GM12878 (cell line): ENCODE results near the gene TCF7L2. TPM values are rescaled to one million over a fixed set of nuclear protein-coding genes. Genes with fewer than 3 reads are reported as not detected.

ENCODE experiments used
- ATAC-seq: fragments of 200-7000 bp; cut with Tn5 transposase; 3 replicates; pipeline ENCODE4 v1.9.1; 2020; ENCODE audit warnings: mild to moderate bottlenecking, moderate library complexity
- BruUV-seq: library from RNA; stranded (reverse); fragments of 400-500 nt; replicated peaks from 2 replicates; lab custom pipeline; 2021; lab: Mats Ljungman, UMichigan
- CTCF ChIA-PET: fragments of 300-600 bp; sonication (Branson Sonifier 250); formaldehyde crosslinking; extraction: SDS; loops from one replicate; lab custom pipeline; 2021; ENCODE audit warnings: inconsistent platforms; lab: Yijun Ruan, JAX
- POLR2A ChIA-PET: fragments of 350-600 bp; formaldehyde crosslinking; extraction: SDS; loops from one replicate; lab custom pipeline; 2021; ENCODE audit warnings: inconsistent platforms; lab: Charles Lee
- RAD21 ChIA-PET: fragments of 300-600 bp; sonication (Branson Sonifier 250); formaldehyde crosslinking; loops from one replicate; lab custom pipeline; 2023; ENCODE audit warnings: antibody characterized with exemption; ENCODE audit not compliant: unreplicated experiment; lab: Charles Lee
- SMC1A ChIA-PET: fragments of 300-600 bp; sonication (Branson Sonifier 250); formaldehyde crosslinking; loops from one replicate; lab custom pipeline; 2023; ENCODE audit not compliant: unreplicated experiment, uncharacterized antibody; lab: Charles Lee
- DNase-seq: peaks from one replicate; pipeline ENCODE4 v3.0.0-alpha.2; 2011; ENCODE audit warnings: low read depth, low spot score
- FAIRE-seq: peaks from 3 replicates; lab custom pipeline; 2011; peaks lifted over from hg19 to GRCh38; lab: Jason Lieb, UNC
- H2AFZ ChIP-seq: 2 replicates; pipeline ENCODE4 v1.6.0; 2011; ENCODE audit warnings: low read depth, low read length, control low read depth; ENCODE audit not compliant: control insufficient read depth
- H3K27ac ChIP-seq: 2 replicates; pipeline ENCODE4 v1.5.1; 2011; ENCODE audit warnings: control low read depth; ENCODE audit not compliant: control insufficient read depth, insufficient read depth
- H3K27me3 ChIP-seq, 2 experiments: replicated peaks in 1 of 2; 2 replicates each; pipeline versions ENCODE4 v1.6.0 to v1.6.1; 2011; ENCODE audit warnings: low read length in 1 of 2; ENCODE audit not compliant: control insufficient read depth in 2 of 2, insufficient read depth in 2 of 2
- H3K36me3 ChIP-seq, 2 experiments: 2 replicates each; pipeline ENCODE4 v1.5.1; 2011; ENCODE audit warnings: low read length in 1 of 2; ENCODE audit not compliant: control insufficient read depth in 2 of 2, insufficient read depth in 2 of 2
- H3K4me1 ChIP-seq: 2 replicates; pipeline ENCODE4 v1.6.1; 2011; ENCODE audit warnings: mild to moderate bottlenecking, low read length, moderate library complexity, mixed read lengths; ENCODE audit not compliant: control insufficient read depth, insufficient read depth
- H3K4me2 ChIP-seq: 2 replicates; pipeline ENCODE4 v1.6.0; 2011; ENCODE audit warnings: control low read depth; ENCODE audit not compliant: control insufficient read depth, insufficient read depth
- H3K4me3 ChIP-seq: fragments of 200-600 bp; sonication (generic); 2 replicates; pipeline ENCODE4 v1.5.1; 2016
- H3K79me2 ChIP-seq: 2 replicates; pipeline ENCODE4 v1.6.0; 2011; ENCODE audit warnings: low read length; ENCODE audit not compliant: control insufficient read depth, insufficient read depth
- H3K9ac ChIP-seq: 2 replicates; pipeline ENCODE4 v1.8.0; 2011; ENCODE audit warnings: low read length, control low read depth, mixed read lengths; ENCODE audit not compliant: control insufficient read depth, insufficient read depth
- H3K9me3 ChIP-seq: replicated peaks from 3 replicates; pipeline ENCODE4 v1.5.1; 2011; ENCODE audit warnings: mild to moderate bottlenecking, low read length; ENCODE audit not compliant: control insufficient read depth, insufficient read depth
- H4K20me1 ChIP-seq: 2 replicates; pipeline ENCODE4 v1.6.0; 2011; ENCODE audit not compliant: control insufficient read depth, insufficient read depth
- LARP7 ChIP-seq: fragments of 450-650 bp; IDR thresholded peaks from 2 replicates; pipeline ENCODE4 v1.6.1; 2017; ENCODE audit warnings: mild to moderate bottlenecking
- MXI1 ChIP-seq: fragments of 150-350 bp; IDR thresholded peaks from 2 replicates; pipeline ENCODE4 v1.6.1; 2011; ENCODE audit warnings: low read depth, mild to moderate bottlenecking, inconsistent platforms, low read length, improper control_type of control experiment
- RCOR1 ChIP-seq: conservative IDR thresholded peaks from 2 replicates; pipeline ENCODE4 v1.6.1; 2012; ENCODE audit warnings: low read depth, low read length, improper control_type of control experiment
- SP1 ChIP-seq: IDR thresholded peaks from one replicate; pipeline ENCODE4 v1.6.1; 2011; ENCODE audit warnings: low read depth, low read length
- ZNF687 ChIP-seq: fragments of 450-650 bp; IDR thresholded peaks from 2 replicates; pipeline ENCODE4 v1.6.1; 2017; ENCODE audit warnings: mild to moderate bottlenecking, moderate library complexity
- ZSCAN29 ChIP-seq: fragments of 450-650 bp; IDR thresholded peaks from 2 replicates; pipeline ENCODE4 v1.6.1; 2017; ENCODE audit warnings: mild to moderate bottlenecking, moderate library complexity
- WGBS: methylation state at CpG from one replicate; pipeline ENCODE4 v1.1.6; 2016; ENCODE audit warnings: low lambda C conversion rate; ENCODE audit not compliant: insufficient replicate concordance, insufficient coverage; ENCODE audit errors: missing lambda C conversion rate; 5-methylcytosine and 5-hydroxymethylcytosine counted together
- in situ Hi-C: fragments of 300-500 bp; cut with MboI; formaldehyde crosslinking; loops from 9 replicates; pipeline ENCODE4 v1.14.3; 2018; ENCODE audit warnings: mixed read lengths
- intact Hi-C: fragments of 100-400 bp; cut with micrococcal nuclease; formaldehyde crosslinking; loops from one replicate; pipeline ENCODE4 v1.14.2; 2022; ENCODE audit not compliant: unreplicated experiment
- polyA plus RNA-seq, 11 experiments: library from polyadenylated mRNA; depleted of rRNA in 4 of 11; unstranded in 6 of 11; stranded (reverse) in 5 of 11; fragments of >200 nt; fragmentation: Nextera tagmentation in 4 of 11; fragmentation: Illumina TruSeq in 1 of 11; extraction: Ambion mirVana in 4 of 11; extraction: Trizol in 1 of 11; gene quantifications; 1 replicate in 1 of 11; 2 replicates in 10 of 11; pipeline versions ENCODE4 v1.2.1 to v1.2.3, GENCODE V29; 2011 to 2016; ENCODE audit warnings: inconsistent platforms in 2 of 11, missing spikeins in 2 of 11, low read depth in 1 of 11
- total RNA-seq, 4 experiments: library from RNA; depleted of rRNA in 3 of 4; stranded (reverse); fragments of >200 nt in 3 of 4; fragmentation: Illumina TruSeq in 1 of 4; extraction: Trizol in 1 of 4; gene quantifications; 2 replicates each; pipeline versions ENCODE4 v1.2.1 to v1.2.3, GENCODE V29; 2013 to 2021

TCF7L2 gene
- total and polyA plus RNA-seq, 10 of the 15 experiments (the other 5 are each of a cell fraction or from before 2014, with no cell fraction given): 0.02 to 1.1 (median 0.35) TPM; not detected in 4

- H3K27ac ChIP-seq: no peak overlapping the region
- H2AFZ ChIP-seq: no peak overlapping the region
- H3K4me3 ChIP-seq: no peak overlapping the region
- ChIA-PET POLR2A (no interaction called here), RAD21 (no interaction called here), CTCF (no interaction called here), SMC1A (no interaction called here)
- H3K4me1 ChIP-seq: no peaks in the 10 kb centered on the region
- no peak for DNase-seq
- H3K79me2 ChIP-seq: no peaks in the 10 kb centered on the region
- FAIRE-seq: no peak
- BruUV-seq: no TSS peak
- no peaks in the 10 kb centered on the region; a peak in 1 of 4 replicates for H3K27me3 ChIP-seq
- TF ChIP-seq LARP7: no peak
- TF ChIP-seq MXI1: no peak
- TF ChIP-seq SP1: no peak
- TF ChIP-seq RCOR1: no peak
- TF ChIP-seq ZNF687: no peak
- no peak for TF ChIP-seq ZSCAN29
- H3K9ac ChIP-seq: no peak overlapping the region
- intact Hi-C loops: no loop called here
- no peak overlapping the region for H3K4me2 ChIP-seq
- WGBS: 71% methylated on average over 10 of the region's 10 CpGs
- no peak for ATAC-seq
- H3K9me3 ChIP-seq: no peaks in the 10 kb centered on the region
- in situ Hi-C loops: no loop called here
- no peaks in the 10 kb centered on the region for H3K36me3 ChIP-seq
- no peaks in the 10 kb centered on the region for H4K20me1 ChIP-seq
Measured at GRCh38 chr10:113160641-113161040, 210.6 kb downstream of the TCF7L2 start.
